HG03460 (cell line): ENCODE data around the gene MPV17.
"Not testable (repeated sequence)": the region's sequence is repeated elsewhere in the genome, so short reads cannot be mapped to it uniquely, and the experiment has no call there.

Source experiments
- ATAC-seq: cut with Tn5 transposase; IDR thresholded peaks from one replicate; pipeline ENCODE4 v1.9.1; 2021; ENCODE audit not compliant: unreplicated experiment

MPV17 gene

GRCh38 chr2:27322766-27323595, at the start of gene MPV17:
Gene MPV17 (minus strand): TSS chr2:27323097. CDS start chr2:27322517, 580 bp downstream.
- ATAC-seq, result peak; percentile 94

- ATAC-seq, result peak; percentile 28
Observed at GRCh38 chr2:27370816-27371620, 48.1 kb upstream of the MPV17 start.

- peak; percentile 88 for ATAC-seq
Observed at GRCh38 chr2:27370026-27370815, 47.3 kb upstream of the MPV17 start, which contains the start of the genes EIF2B4 and SNX17. Gene EIF2B4 (minus strand): TSS chr2:27370338. CDS start chr2:27370314, 24 bp downstream. Gene SNX17 (plus strand): TSS chr2:27370616. CDS start chr2:27370744, 128 bp downstream.

- ATAC-seq, result peak; percentile 3
Observed at GRCh38 chr2:27369471-27370025, 46.7 kb upstream of the MPV17 start.

- no peak for ATAC-seq
Observed at GRCh38 chr2:27363933-27364332, 41.0 kb upstream of the MPV17 start.

GRCh38 chr2:27362678-27363420, 40.0 kb upstream of the MPV17 start:
- no peak for ATAC-seq

GRCh38 chr2:27356382-27357181, 33.7 kb upstream of the MPV17 start, which contains the start of gene GTF3C2:
Gene GTF3C2 (minus strand): TSS chr2:27356764. CDS start chr2:27343554, 13,210 bp downstream.
- peak; percentile 81 for ATAC-seq

GRCh38 chr2:27356056-27356381, 33.1 kb upstream of the MPV17 start:
- ATAC-seq, result peak; percentile 26

GRCh38 chr2:27354597-27354927, 31.7 kb upstream of the MPV17 start:
- no peak for ATAC-seq

GRCh38 chr2:27353762-27354596, 31.1 kb upstream of the MPV17 start:
- no peak for ATAC-seq

- not testable (repeated sequence) for ATAC-seq
Observed at GRCh38 chr2:27353386-27353761, 30.5 kb upstream of the MPV17 start.

- ATAC-seq, result no peak
Observed at GRCh38 chr2:27351802-27352598, 29.1 kb upstream of the MPV17 start.

- ATAC-seq, result no peak
Observed at GRCh38 chr2:27350106-27350693, 27.3 kb upstream of the MPV17 start.

- ATAC-seq, result no peak
Observed at GRCh38 chr2:27347641-27348040, 24.7 kb upstream of the MPV17 start.

GRCh38 chr2:27336173-27336572, 13.3 kb upstream of the MPV17 start:
- ATAC-seq, result no peak

- no peak for ATAC-seq
Observed at GRCh38 chr2:27335311-27335710, 12.4 kb upstream of the MPV17 start.

- ATAC-seq, result no peak
Observed at GRCh38 chr2:27324720-27325119, 1.8 kb upstream of the MPV17 start.
